HG03558 (cell line): ENCODE results near the gene RBM34.

Experiments used
- ATAC-seq: cut with Tn5 transposase; IDR thresholded peaks from one replicate; pipeline ENCODE4 v1.9.1; 2021; ENCODE audit warnings: moderate number of reproducible peaks; ENCODE audit not compliant: unreplicated experiment; ENCODE audit errors: extremely low read depth

The RBM34 gene

GRCh38 chr1:235156740-235157139, 4.3 kb downstream of the RBM34 start:
- ATAC-seq: no peak

- ATAC-seq: no peak
Observed at GRCh38 chr1:235156265-235156664, 4.8 kb downstream of the RBM34 start.

GRCh38 chr1:235152235-235152634, 8.8 kb downstream of the RBM34 start:
- no peak for ATAC-seq

GRCh38 chr1:235151033-235151432, 10.0 kb downstream of the RBM34 start:
- no peak for ATAC-seq

- ATAC-seq: no peak
Observed at GRCh38 chr1:235149824-235150223, 11.2 kb downstream of the RBM34 start.

GRCh38 chr1:235147269-235147668, 13.8 kb downstream of the RBM34 start:
- ATAC-seq: no peak

GRCh38 chr1:235145639-235146038, 15.4 kb downstream of the RBM34 start:
- no peak for ATAC-seq

GRCh38 chr1:235142991-235143390, 18.1 kb downstream of the RBM34 start:
- ATAC-seq: no peak

GRCh38 chr1:235139315-235139714, 21.7 kb downstream of the RBM34 start:
- ATAC-seq: no peak

- ATAC-seq: no peak
Observed at GRCh38 chr1:235138821-235139220, 22.2 kb downstream of the RBM34 start.

- no peak for ATAC-seq
Observed at GRCh38 chr1:235136111-235136510, 24.9 kb downstream of the RBM34 start.

- no peak for ATAC-seq
Observed at GRCh38 chr1:235134171-235134570, 26.9 kb downstream of the RBM34 start.

GRCh38 chr1:235133086-235133485, 28.0 kb downstream of the RBM34 start:
- no peak for ATAC-seq

GRCh38 chr1:235131961-235132360, 29.1 kb downstream of the RBM34 start:
- ATAC-seq: no peak

- no peak for ATAC-seq
Observed at GRCh38 chr1:235130766-235131270, 30.2 kb downstream of the RBM34 start.

- ATAC-seq: no peak
Observed at GRCh38 chr1:235129774-235130570, 31.1 kb downstream of the RBM34 start.

GRCh38 chr1:235128456-235129328, 32.4 kb downstream of the RBM34 start, which contains the start of gene TOMM20:
TSS of gene TOMM20 (minus strand) at chr1:235128837. CDS start at chr1:235128715, 122 bp downstream.
- peak; percentile 89 for ATAC-seq

- ATAC-seq: no peak
Observed at GRCh38 chr1:235127732-235128455, 33.2 kb downstream of the RBM34 start.

GRCh38 chr1:235127203-235127602, 33.8 kb downstream of the RBM34 start:
- no peak for ATAC-seq

GRCh38 chr1:235124665-235125064, 36.4 kb downstream of the RBM34 start:
- no peak for ATAC-seq
